HG02852 (cell line): ENCODE measurements around the gene ARFGEF3.

Experiments used
- ATAC-seq: cut with Tn5 transposase; IDR thresholded peaks from one replicate; pipeline ENCODE4 v1.9.1; 2021; ENCODE audit warnings: mild to moderate bottlenecking, moderate library complexity; ENCODE audit not compliant: unreplicated experiment

The ARFGEF3 gene

GRCh38 chr6:138162955-138163575 is 1.3 kb downstream of the ARFGEF3 start:
- ATAC-seq = no peak

GRCh38 chr6:138175596-138175995 is 13.9 kb downstream of the ARFGEF3 start:
- no peak for ATAC-seq

- no peak for ATAC-seq
These were observed 15.0 kb downstream of the ARFGEF3 start for GRCh38 chr6:138176652-138177232.

- ATAC-seq = no peak
These were observed 21.4 kb downstream of the ARFGEF3 start for GRCh38 chr6:138182939-138183789.

- no peak for ATAC-seq
These were observed 22.0 kb downstream of the ARFGEF3 start for GRCh38 chr6:138183790-138184134.

- ATAC-seq = no peak
These were observed 22.5 kb downstream of the ARFGEF3 start for GRCh38 chr6:138184230-138184629.

- no peak for ATAC-seq
These were observed 25.4 kb downstream of the ARFGEF3 start for GRCh38 chr6:138187156-138187555.

- ATAC-seq = no peak
These were observed 26.7 kb downstream of the ARFGEF3 start for GRCh38 chr6:138188278-138188941.

GRCh38 chr6:138194287-138194686 is 32.5 kb downstream of the ARFGEF3 start:
- ATAC-seq = no peak

- no peak for ATAC-seq
These were observed 34.5 kb downstream of the ARFGEF3 start for GRCh38 chr6:138196122-138196738.

- ATAC-seq = no peak
These were observed 35.8 kb downstream of the ARFGEF3 start for GRCh38 chr6:138197570-138197969.

- ATAC-seq = no peak
These were observed 36.8 kb downstream of the ARFGEF3 start for GRCh38 chr6:138198430-138199091.

- no peak for ATAC-seq
These were observed 40.1 kb downstream of the ARFGEF3 start for GRCh38 chr6:138201836-138202235.

GRCh38 chr6:138203315-138203714 is 41.6 kb downstream of the ARFGEF3 start:
- ATAC-seq = no peak

GRCh38 chr6:138204303-138204702 is 42.6 kb downstream of the ARFGEF3 start:
- ATAC-seq = no peak

GRCh38 chr6:138204792-138205384 is 43.1 kb downstream of the ARFGEF3 start:
- no peak for ATAC-seq

GRCh38 chr6:138205437-138206094 is 43.8 kb downstream of the ARFGEF3 start:
- ATAC-seq = no peak

- no peak for ATAC-seq
These were observed 45.1 kb downstream of the ARFGEF3 start for GRCh38 chr6:138206862-138207261.

- no peak for ATAC-seq
These were observed 49.4 kb downstream of the ARFGEF3 start for GRCh38 chr6:138211048-138211581.
